HepG2 (cell line): ENCODE measurements around the gene MKRN1. TPM values are rescaled to one million over a fixed set of nuclear protein-coding genes. Genes with fewer than 3 reads are reported as not detected.
A peak's percentile ranks its signal among the peaks of the same experiment; 100 is the strongest.

Experiments
- CEBPG ChIP-seq: IDR thresholded peaks from 2 replicates; pipeline ENCODE4 v1.6.1; 2016
- CREM ChIP-seq, 2 experiments: sonication (generic) in 1 of 2; formaldehyde crosslinking in 1 of 2; IDR thresholded peaks; 2 replicates each; pipeline versions ENCODE4 v1.4.0 to v1.6.1; 2016 to 2020; ENCODE audit warnings: antibody characterized with exemption in 1 of 2, mild to moderate bottlenecking in 1 of 2, missing genetic modification reagents in 1 of 2
- HMGA1 ChIP-seq: sonication (generic); formaldehyde crosslinking; conservative IDR thresholded peaks from 2 replicates; pipeline ENCODE4 v1.4.0; 2020; ENCODE audit warnings: missing genetic modification reagents
- HNF4G ChIP-seq, 2 experiments: sonication (generic) in 1 of 2; formaldehyde crosslinking in 1 of 2; IDR thresholded peaks; 2 replicates each; pipeline versions ENCODE4 v1.4.0 to v1.6.1; 2011 to 2020; ENCODE audit warnings: borderline replicate concordance in 2 of 2, low read depth in 2 of 2, mild to moderate bottlenecking in 2 of 2, low read length in 1 of 2, missing genetic modification reagents in 1 of 2, moderate library complexity in 1 of 2
- KDM1A ChIP-seq: IDR thresholded peaks from 2 replicates; pipeline ENCODE4 v1.6.1; 2016; ENCODE audit warnings: missing compliant biosample characterization
- KDM4B ChIP-seq: sonication (generic); formaldehyde crosslinking; IDR thresholded peaks from 2 replicates; pipeline ENCODE4 v1.4.0; 2020; ENCODE audit warnings: missing genetic modification reagents
- MBNL3 ChIP-seq: fragments of 250-450 bp; sonication (Bioruptor Pico); conservative IDR thresholded peaks from 2 replicates; pipeline ENCODE4 v1.8.0; 2022; ENCODE audit warnings: mild to moderate bottlenecking, inconsistent platforms
- MED1 ChIP-seq: sonication (generic); formaldehyde crosslinking; IDR thresholded peaks from 2 replicates; pipeline ENCODE4 v1.4.0; 2020; ENCODE audit warnings: missing genetic modification reagents
- PRMT3 ChIP-seq: sonication (generic); formaldehyde crosslinking; IDR thresholded peaks from 2 replicates; pipeline ENCODE4 v1.8.1; 2022; ENCODE audit warnings: low read depth, mild to moderate bottlenecking, moderate library complexity, missing genetic modification reagents, borderline replicate concordance
- RBAK ChIP-seq: sonication (generic); formaldehyde crosslinking; IDR thresholded peaks from 2 replicates; pipeline ENCODE4 v1.5.1; 2020; ENCODE audit warnings: mild to moderate bottlenecking, missing genetic modification reagents
- REXO4 ChIP-seq: sonication (generic); formaldehyde crosslinking; IDR thresholded peaks from 2 replicates; pipeline ENCODE4 v1.8.0; 2022; ENCODE audit warnings: missing genetic modification reagents, mild to moderate bottlenecking, borderline replicate concordance
- RFX3 ChIP-seq: IDR thresholded peaks from 2 replicates; pipeline ENCODE4 v1.6.1; 2016; ENCODE audit warnings: missing biosample characterization, missing genetic modification reagents
- SMAD9 ChIP-seq: sonication (generic); formaldehyde crosslinking; IDR thresholded peaks from 2 replicates; pipeline ENCODE4 v1.5.1; 2020; ENCODE audit warnings: mild to moderate bottlenecking, missing genetic modification reagents
- SP140L ChIP-seq: sonication (generic); formaldehyde crosslinking; IDR thresholded peaks from 2 replicates; pipeline ENCODE4 v1.4.0; 2020; ENCODE audit warnings: missing genetic modification reagents, borderline replicate concordance
- TCF7 ChIP-seq: sonication (generic); IDR thresholded peaks from 2 replicates; pipeline ENCODE4 v1.6.1; 2016; ENCODE audit warnings: antibody characterized with exemption, low read depth
- TCF7L2 ChIP-seq: IDR thresholded peaks from 2 replicates; pipeline ENCODE4 v1.6.1; 2011; ENCODE audit warnings: mild to moderate bottlenecking, low read depth, low read length, moderate library complexity
- ZNF746 ChIP-seq: sonication (generic); formaldehyde crosslinking; IDR thresholded peaks from 2 replicates; pipeline ENCODE4 v1.8.0; 2022; ENCODE audit warnings: mild to moderate bottlenecking, missing genetic modification reagents
- polyA plus RNA-seq, 8 experiments: library from polyadenylated mRNA; depleted of rRNA in 3 of 8; stranded (reverse) in 7 of 8; unstranded in 1 of 8; fragments of >200 nt; fragmentation: Illumina TruSeq in 4 of 8; extraction: Trizol in 4 of 8; gene quantifications; 2 replicates each; pipeline versions ENCODE4 v1.2.1 to v1.2.3, GENCODE V29; 2011 to 2016; ENCODE audit warnings: low read depth in 4 of 8, missing spikeins in 1 of 8, mixed read lengths in 1 of 8; ENCODE audit not compliant: insufficient read depth in 1 of 8
- total RNA-seq, 5 experiments: library from RNA; depleted of rRNA; stranded (reverse); fragments of >200 nt; fragmentation: Illumina TruSeq; extraction: Trizol; gene quantifications; 2 replicates each; pipeline ENCODE4 v1.2.3, GENCODE V29; 2016; ENCODE audit warnings: low read depth in 1 of 5
- TF ChIP-seq, protein P1 (sequence below): IDR thresholded peaks from 2 replicates; pipeline ENCODE4 v1.6.1; 2016; ENCODE audit warnings: low read depth
- TF ChIP-seq, protein P2 (sequence below): sonication (generic); formaldehyde crosslinking; IDR thresholded peaks from 2 replicates; pipeline ENCODE4 v1.8.0; 2022; ENCODE audit warnings: missing genetic modification reagents, low read depth, mild to moderate bottlenecking, borderline replicate concordance
- TF ChIP-seq, protein P3 (sequence below): sonication (generic); formaldehyde crosslinking; IDR thresholded peaks from 2 replicates; pipeline ENCODE4 v1.4.0; 2020; ENCODE audit warnings: missing genetic modification reagents, low read depth, mild to moderate bottlenecking, borderline replicate concordance
- TF ChIP-seq, protein P4 (sequence below): IDR thresholded peaks from 2 replicates; pipeline ENCODE4 v1.6.1; 2016; ENCODE audit warnings: control low read depth

The MKRN1 gene
- total and polyA plus RNA-seq, 2 of the 13 experiments (the other 11 are each of a cell fraction or from before 2014, with no cell fraction given) = 28.5 to 32.8 TPM

DNA sequence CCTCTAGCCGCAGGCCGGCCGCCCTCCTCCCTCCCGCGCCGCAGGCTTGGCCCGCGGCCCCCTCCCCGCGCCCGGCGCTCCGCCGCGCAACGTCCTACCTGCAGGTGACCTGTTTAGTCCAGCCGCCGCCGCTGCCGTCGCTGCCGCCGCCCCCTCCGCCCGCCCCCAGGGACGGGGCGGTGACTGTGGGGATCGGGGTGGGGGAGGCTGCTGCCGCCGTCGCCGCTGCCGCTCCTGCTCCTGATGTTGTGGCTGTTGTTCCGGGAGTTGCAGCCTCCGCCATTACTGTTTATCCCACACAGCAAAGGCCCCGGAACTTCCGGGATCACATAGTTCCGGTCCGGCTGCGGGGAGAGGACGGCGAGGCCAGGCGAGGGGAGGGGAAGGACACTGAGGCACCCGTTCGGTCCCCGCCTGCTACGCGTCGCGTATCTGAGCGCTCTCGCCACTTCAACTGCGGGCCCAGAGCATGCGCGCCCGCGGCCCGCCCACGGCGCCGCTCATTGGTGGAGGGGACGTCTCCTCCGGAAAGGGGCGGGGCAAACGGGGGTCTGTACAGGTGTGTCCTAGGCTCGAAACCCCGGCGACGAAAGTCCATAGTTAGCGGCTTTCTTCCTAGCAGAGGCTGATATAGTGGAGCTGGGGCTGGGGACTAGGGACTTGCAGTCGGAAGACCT lies at the start of gene MKRN1 (continued):
- TF ChIP-seq CEBPG (CRISPR knock-in tag) = peak; percentile 48; the same call in 1 of the 2 replicates
- no peak for TF ChIP-seq RBAK
- peak; percentile 40; the same call in 1 of the 2 replicates for TF ChIP-seq HNF4G (IDR thresholded peaks at IDR 0.05; ENCODE audit: borderline replicate concordance, low read depth, low read length)
- peak; percentile 35; the same call in 1 of the 2 replicates for TF ChIP-seq HNF4G (CRISPR knock-in tag; IDR thresholded peaks at IDR 0.05; ENCODE audit: borderline replicate concordance, low read depth)
- TF ChIP-seq CREM (IDR thresholded peaks at IDR 0.05) = peak; percentile 25; the same call in 1 of the 2 replicates
- no peak for TF ChIP-seq CREM (CRISPR knock-in tag; IDR thresholded peaks at IDR 0.05)
- TF ChIP-seq SP140L (CRISPR knock-in tag) = no peak
- TF ChIP-seq ZNF746 = no peak; the same call in 1 of the 2 replicates
- TF ChIP-seq PRMT3 (CRISPR knock-in tag) = no peak
- TF ChIP-seq HMGA1 (CRISPR knock-in tag) = no peak
- TF ChIP-seq MBNL3 (CRISPR knock-in tag) = no peak
- no peak for TF ChIP-seq SMAD9 (CRISPR knock-in tag)
- TF ChIP-seq REXO4 (CRISPR knock-in tag) = no peak
- no peak for TF ChIP-seq KDM4B
- TF ChIP-seq, protein P1, sequence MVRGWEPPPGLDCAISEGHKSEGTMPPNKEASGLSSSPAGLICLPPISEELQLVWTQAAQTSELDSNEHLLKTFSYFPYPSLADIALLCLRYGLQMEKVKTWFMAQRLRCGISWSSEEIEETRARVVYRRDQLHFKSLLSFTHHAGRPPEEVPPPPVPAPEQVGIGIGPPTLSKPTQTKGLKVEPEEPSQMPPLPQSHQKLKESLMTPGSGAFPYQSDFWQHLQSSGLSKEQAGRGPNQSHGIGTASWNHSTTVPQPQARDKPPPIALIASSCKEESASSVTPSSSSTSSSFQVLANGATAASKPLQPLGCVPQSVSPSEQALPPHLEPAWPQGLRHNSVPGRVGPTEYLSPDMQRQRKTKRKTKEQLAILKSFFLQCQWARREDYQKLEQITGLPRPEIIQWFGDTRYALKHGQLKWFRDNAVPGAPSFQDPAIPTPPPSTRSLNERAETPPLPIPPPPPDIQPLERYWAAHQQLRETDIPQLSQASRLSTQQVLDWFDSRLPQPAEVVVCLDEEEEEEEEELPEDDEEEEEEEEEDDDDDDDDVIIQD (CRISPR knock-in tag) = peak; percentile 74
- peak; percentile 71 for TF ChIP-seq MED1 (CRISPR knock-in tag)
- TF ChIP-seq TCF7 = no peak
- no peak for TF ChIP-seq KDM1A (CRISPR knock-in tag)
- TF ChIP-seq, protein P2, sequence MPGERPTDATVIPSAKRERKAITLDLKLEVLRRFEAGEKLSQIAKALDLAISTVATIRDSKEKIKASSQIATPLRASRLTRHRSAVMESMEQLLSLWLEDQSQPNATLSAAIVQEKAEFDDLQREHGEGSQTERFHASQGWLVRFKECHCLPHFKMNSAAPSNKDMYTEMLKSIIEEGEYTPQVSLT = no peak
- TF ChIP-seq, protein P3, sequence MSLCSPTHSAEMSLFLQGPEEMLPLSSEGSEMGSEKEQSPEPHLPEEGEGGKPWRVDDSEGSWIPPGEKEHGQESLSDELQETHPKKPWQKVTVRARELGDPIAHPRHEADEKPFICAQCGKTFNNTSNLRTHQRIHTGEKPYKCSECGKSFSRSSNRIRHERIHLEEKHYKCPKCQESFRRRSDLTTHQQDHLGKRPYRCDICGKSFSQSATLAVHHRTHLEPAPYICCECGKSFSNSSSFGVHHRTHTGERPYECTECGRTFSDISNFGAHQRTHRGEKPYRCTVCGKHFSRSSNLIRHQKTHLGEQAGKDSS (CRISPR knock-in tag) = no peak
- TF ChIP-seq TCF7L2 = no peak
- TF ChIP-seq, protein P4, sequence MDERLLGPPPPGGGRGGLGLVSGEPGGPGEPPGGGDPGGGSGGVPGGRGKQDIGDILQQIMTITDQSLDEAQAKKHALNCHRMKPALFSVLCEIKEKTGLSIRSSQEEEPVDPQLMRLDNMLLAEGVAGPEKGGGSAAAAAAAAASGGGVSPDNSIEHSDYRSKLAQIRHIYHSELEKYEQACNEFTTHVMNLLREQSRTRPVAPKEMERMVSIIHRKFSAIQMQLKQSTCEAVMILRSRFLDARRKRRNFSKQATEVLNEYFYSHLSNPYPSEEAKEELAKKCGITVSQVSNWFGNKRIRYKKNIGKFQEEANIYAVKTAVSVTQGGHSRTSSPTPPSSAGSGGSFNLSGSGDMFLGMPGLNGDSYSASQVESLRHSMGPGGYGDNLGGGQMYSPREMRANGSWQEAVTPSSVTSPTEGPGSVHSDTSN (CRISPR knock-in tag) = no peak
- no peak for TF ChIP-seq RFX3
